Progenitor cell of endocrine pancreas (in vitro differentiated cells): ENCODE data around the gene ARPC1B. TPM values are rescaled to one million over a fixed set of nuclear protein-coding genes. Genes with fewer than 3 reads are reported as not detected.
"Not testable (repeated sequence)": the region's sequence is repeated elsewhere in the genome, so short reads cannot be mapped to it uniquely, and the experiment has no call there.

Source experiments
- DNase-seq: peaks from one replicate; pipeline ENCODE4 v3.0.0; 2021; ENCODE audit warnings: low spot score; ENCODE audit not compliant: unreplicated experiment
- H3K27ac Mint-ChIP-seq: 2 replicates; pipeline ENCODE4 v1.8.0; 2021; ENCODE audit warnings: mild to moderate bottlenecking, moderate library complexity, mixed read lengths
- H3K27me3 Mint-ChIP-seq: 2 replicates; pipeline ENCODE4 v1.8.0; 2021; ENCODE audit warnings: mixed read lengths
- H3K36me3 Mint-ChIP-seq: 2 replicates; pipeline ENCODE4 v1.8.0; 2022; ENCODE audit warnings: mixed read lengths; ENCODE audit not compliant: insufficient read depth
- H3K4me1 Mint-ChIP-seq: 2 replicates; pipeline ENCODE4 v1.8.0; 2021; ENCODE audit warnings: low read depth, mixed read lengths
- H3K4me3 Mint-ChIP-seq: 2 replicates; pipeline ENCODE4 v1.8.0; 2021; ENCODE audit warnings: low read depth, mild to moderate bottlenecking, moderate library complexity, mixed read lengths
- H3K9me3 Mint-ChIP-seq: 2 replicates; pipeline ENCODE4 v1.8.0; 2021; ENCODE audit warnings: low read depth, mixed read lengths
- CTCF ChIP-seq: fragments of 200-600 bp; sonication (generic); IDR thresholded peaks from one replicate; pipeline ENCODE4 v1.5.0; 2021; ENCODE audit warnings: antibody characterized with exemption, mild to moderate bottlenecking; ENCODE audit not compliant: unreplicated experiment
- total RNA-seq: library from RNA; stranded (reverse); gene quantifications from 2 replicates; pipeline ENCODE4 v1.2.1, GENCODE V29; 2021

The ARPC1B gene
- total RNA-seq, 1 donor from 2014 or later: 28.2 TPM

GRCh38 chr7:99383203-99383602 is 8.7 kb downstream of the ARPC1B start:
- DNase-seq: no peak
- Mint-ChIP-seq H3K27me3 (no peaks in the 10 kb centered on the region), H3K4me1 (no peaks in the 10 kb centered on the region), H3K4me3 (no peak overlapping the region), H3K9me3 (no peaks in the 10 kb centered on the region), H3K36me3 (peaks cover 4% of the 10 kb centered on the region), H3K27ac (no peak overlapping the region)
- TF ChIP-seq CTCF: no peak

GRCh38 chr7:99383791-99384370 is 9.4 kb downstream of the ARPC1B start:
- Mint-ChIP-seq H3K27me3 (no peaks in the 10 kb centered on the region), H3K36me3 (peaks cover 6% of the 10 kb centered on the region), H3K4me1 (no peaks in the 10 kb centered on the region), H3K27ac (no peak overlapping the region), H3K4me3 (no peak overlapping the region), H3K9me3 (no peaks in the 10 kb centered on the region)
- no peak for TF ChIP-seq CTCF
- no peak for DNase-seq

GRCh38 chr7:99384523-99384922 is 10.0 kb downstream of the ARPC1B start:
- Mint-ChIP-seq H3K9me3 (no peaks in the 10 kb centered on the region), H3K27me3 (no peaks in the 10 kb centered on the region), H3K4me3 (no peak overlapping the region), H3K36me3 (peaks cover 5% of the 10 kb centered on the region), H3K4me1 (no peaks in the 10 kb centered on the region), H3K27ac (no peak overlapping the region)
- TF ChIP-seq CTCF: no peak
- no peak for DNase-seq

- H3K4me3 Mint-ChIP-seq: no peak overlapping the region
- no peaks in the 10 kb centered on the region for H3K9me3 Mint-ChIP-seq
- H3K36me3 Mint-ChIP-seq: peaks cover 5% of the 10 kb centered on the region
- H3K4me1 Mint-ChIP-seq: no peaks in the 10 kb centered on the region
- no peak for TF ChIP-seq CTCF
- no peak for DNase-seq
- H3K27me3 Mint-ChIP-seq: no peaks in the 10 kb centered on the region
- H3K27ac Mint-ChIP-seq: no peak overlapping the region
Measured at GRCh38 chr7:99385564-99385963, 11.0 kb downstream of the ARPC1B start.

- DNase-seq: no peak
- H3K36me3 Mint-ChIP-seq: peaks cover 5% of the 10 kb centered on the region
- no peaks in the 10 kb centered on the region for H3K9me3 Mint-ChIP-seq
- no peak overlapping the region for H3K27ac Mint-ChIP-seq
- no peak for TF ChIP-seq CTCF
- H3K4me1 Mint-ChIP-seq: no peaks in the 10 kb centered on the region
- H3K27me3 Mint-ChIP-seq: no peaks in the 10 kb centered on the region
- H3K4me3 Mint-ChIP-seq: no peak overlapping the region
Measured at GRCh38 chr7:99386584-99387238, 12.2 kb downstream of the ARPC1B start.

GRCh38 chr7:99387239-99387635 is 12.7 kb downstream of the ARPC1B start:
- not testable (repeated sequence) for H3K4me1 Mint-ChIP-seq, H3K36me3 Mint-ChIP-seq, H3K27me3 Mint-ChIP-seq, H3K9me3 Mint-ChIP-seq, H3K27ac Mint-ChIP-seq, DNase-seq, H3K4me3 Mint-ChIP-seq
